K562 (cell line): Measurements from ENCODE around the gene RIC3. TPM values are rescaled to one million over a fixed set of nuclear protein-coding genes. Genes with fewer than 3 reads are reported as not detected.

Experiments
- ATAC-seq: fragments of 200-7000 bp; cut with Tn5 transposase; 3 replicates; pipeline ENCODE4 v1.9.1; 2020; ENCODE audit warnings: moderate library complexity
- BruUV-seq: library from RNA; stranded (reverse); fragments of 400-500 nt; replicated peaks from 2 replicates; lab custom pipeline; 2021; lab: Mats Ljungman, UMichigan
- CTCF ChIA-PET: fragments of 300-600 bp; formaldehyde crosslinking; extraction: SDS; loops from one replicate; lab custom pipeline; 2021; ENCODE audit warnings: low intra/inter-chr PET ratio; lab: Yijun Ruan, JAX
- POLR2A ChIA-PET: fragments of 300-600, 350-650 bp; sonication (Branson Sonifier 250); formaldehyde crosslinking; extraction: SDS; loops from one replicate; lab custom pipeline; 2021; ENCODE audit warnings: antibody characterized with exemption, inconsistent platforms; lab: Yijun Ruan, JAX
- DNase-seq, 4 experiments: peaks; one replicate each; pipeline versions ENCODE4 v3.0.0 to v3.0.0-alpha.2; 2011 to 2018; ENCODE audit warnings: low spot score in 3 of 4, mixed read lengths in 3 of 4; ENCODE audit errors: extremely low read depth in 1 of 4
- FAIRE-seq: peaks from 2 replicates; lab custom pipeline; 2011; peaks lifted over from hg19 to GRCh38; lab: Jason Lieb, UNC
- H2AFZ ChIP-seq: 2 replicates; pipeline ENCODE4 v1.6.0; 2011; ENCODE audit warnings: low read depth, low read length, control low read depth, inconsistent platforms
- H3K27ac ChIP-seq: fragments of 200-600 bp; 3 replicates; pipeline ENCODE4 v1.8.0; 2011; ENCODE audit warnings: low read depth, mild to moderate bottlenecking, control low read depth, inconsistent platforms, low read length, moderate library complexity, mixed read lengths; ENCODE audit errors: extremely low read depth
- H3K27me3 ChIP-seq, 2 experiments: fragments of 300-600 bp in 1 of 2; 2 replicates in 1 of 2; 3 replicates in 1 of 2; pipeline versions ENCODE4 v1.6.0 to v1.8.0; 2011; ENCODE audit warnings: inconsistent platforms in 2 of 2, low read length in 2 of 2, mild to moderate bottlenecking in 1 of 2, mixed read lengths in 1 of 2, moderate library complexity in 1 of 2; ENCODE audit not compliant: control insufficient read depth in 2 of 2, insufficient read depth in 2 of 2
- H3K36me3 ChIP-seq: fragments of 300-600 bp; 3 replicates; pipeline ENCODE4 v1.8.0; 2011; ENCODE audit warnings: mild to moderate bottlenecking, low read length, inconsistent platforms; ENCODE audit not compliant: control insufficient read depth, insufficient read depth
- H3K4me1 ChIP-seq, 2 experiments: fragments of 200-600 bp in 1 of 2; replicated peaks in 1 of 2; 2 replicates in 1 of 2; 3 replicates in 1 of 2; pipeline versions ENCODE4 v1.5.1 to v1.8.0; 2011; ENCODE audit warnings: inconsistent platforms in 2 of 2, low read length in 2 of 2, mild to moderate bottlenecking in 1 of 2, mixed read lengths in 1 of 2, moderate library complexity in 1 of 2; ENCODE audit not compliant: control insufficient read depth in 2 of 2, insufficient read depth in 2 of 2
- H3K4me2 ChIP-seq: 2 replicates; pipeline ENCODE4 v1.6.1; 2011; ENCODE audit warnings: low read length, control low read depth, inconsistent platforms, mixed read lengths; ENCODE audit not compliant: insufficient read depth
- H3K4me3 ChIP-seq: fragments of 200-600 bp; sonication (generic), shearing (Covaris generic); 2 replicates; pipeline ENCODE4 v1.5.1; 2016; ENCODE audit warnings: control low read depth, inconsistent platforms
- H3K79me2 ChIP-seq: fragments of 200-600 bp; 3 replicates; pipeline ENCODE4 v1.8.0; 2011; ENCODE audit warnings: low read length, inconsistent platforms; ENCODE audit not compliant: control insufficient read depth, insufficient read depth
- H3K9ac ChIP-seq, 2 experiments: 2 replicates each; pipeline versions ENCODE4 v1.6.0 to v1.6.1; 2011; ENCODE audit warnings: low read depth in 2 of 2, low read length in 2 of 2, control low read depth in 1 of 2, inconsistent platforms in 1 of 2, mild to moderate bottlenecking in 1 of 2, mixed read lengths in 1 of 2; ENCODE audit not compliant: insufficient read depth in 1 of 2
- H3K9me1 ChIP-seq: one replicate; pipeline ENCODE4 v1.6.0; 2011; ENCODE audit warnings: inconsistent platforms, mild to moderate bottlenecking, low read length, moderate library complexity; ENCODE audit not compliant: control insufficient read depth, insufficient read depth
- H3K9me3 ChIP-seq: replicated peaks from 2 replicates; pipeline ENCODE4 v1.5.1; 2011; ENCODE audit warnings: low read depth, low read length, inconsistent platforms; ENCODE audit not compliant: control insufficient read depth, insufficient read depth
- H4K20me1 ChIP-seq: replicated peaks from 2 replicates; pipeline ENCODE4 v1.6.1; 2011; ENCODE audit warnings: low read length, inconsistent platforms, mixed read lengths; ENCODE audit not compliant: control insufficient read depth, insufficient read depth
- BRF1 ChIP-seq: IDR thresholded peaks from 3 replicates; pipeline ENCODE4 v1.6.1; 2011; ENCODE audit warnings: borderline replicate concordance, mild to moderate bottlenecking; ENCODE audit not compliant: insufficient read length; ENCODE audit errors: extremely low read depth
- CBX5 ChIP-seq: IDR thresholded peaks from 2 replicates; pipeline ENCODE4 v1.6.1; 2014; ENCODE audit warnings: low read depth, borderline replicate concordance
- FOXK2 ChIP-seq, 2 experiments: fragments of 450-650 bp; IDR thresholded peaks in 1 of 2; conservative IDR thresholded peaks in 1 of 2; 2 replicates each; pipeline ENCODE4 v1.6.1; 2016; ENCODE audit warnings: low read depth in 2 of 2, mild to moderate bottlenecking in 1 of 2
- KDM1A ChIP-seq, 2 experiments: fragments of 450-650 bp; IDR thresholded peaks; 2 replicates each; pipeline ENCODE4 v1.6.1; 2016; ENCODE audit warnings: mild to moderate bottlenecking in 2 of 2
- MAFG ChIP-seq: fragments of 450-650 bp; conservative IDR thresholded peaks from 2 replicates; pipeline ENCODE4 v1.6.1; 2016; ENCODE audit warnings: missing genetic modification characterization, missing compliant biosample characterization
- MYC ChIP-seq, 2 experiments: fragments of 250-450 bp in 1 of 2; sonication (Bioruptor Pico) in 1 of 2; IDR thresholded peaks; 2 replicates each; pipeline versions ENCODE4 v1.5.1 to v1.6.1; 2012 to 2021; ENCODE audit warnings: low read depth in 2 of 2, borderline replicate concordance in 1 of 2, improper control_type of control experiment in 1 of 2, low read length in 1 of 2, mild to moderate bottlenecking in 1 of 2, moderate library complexity in 1 of 2
- POU5F1 ChIP-seq: fragments of 150-350 bp; IDR thresholded peaks from 2 replicates; pipeline ENCODE4 v1.6.1; 2014; ENCODE audit warnings: borderline replicate concordance, low read length, low read depth, mild to moderate bottlenecking; ENCODE audit not compliant: partially characterized antibody
- PRPF4 ChIP-seq: fragments of 200-400 bp; formaldehyde crosslinking; IDR thresholded peaks from one replicate; pipeline ENCODE4 v1.6.1; 2017; ENCODE audit warnings: low read length, low read depth, mild to moderate bottlenecking; ENCODE audit not compliant: insufficient read depth, poor library complexity, severe bottlenecking
- SLC30A9 ChIP-seq: fragments of 250-450 bp; sonication (Bioruptor Pico); IDR thresholded peaks from 2 replicates; pipeline ENCODE4 v1.8.0; 2022; ENCODE audit warnings: mild to moderate bottlenecking, moderate library complexity
- TARDBP ChIP-seq: fragments of 450-650 bp; IDR thresholded peaks from 2 replicates; pipeline ENCODE4 v1.6.1; 2016
- TEAD2 ChIP-seq: fragments of 450-650 bp; IDR thresholded peaks from 2 replicates; pipeline ENCODE4 v1.6.1; 2016; ENCODE audit warnings: missing genetic modification characterization, control low read depth, missing compliant biosample characterization
- THRB ChIP-seq: fragments of 450-650 bp; formaldehyde crosslinking; conservative IDR thresholded peaks from 2 replicates; pipeline ENCODE4 v1.4.0; 2022; ENCODE audit warnings: mild to moderate bottlenecking, missing genetic modification characterization
- ZNF24 ChIP-seq: fragments of 450-650 bp; IDR thresholded peaks from 2 replicates; pipeline ENCODE4 v1.6.1; 2016
- ZNF354B ChIP-seq: fragments of 250-450 bp; sonication (Bioruptor Pico); IDR thresholded peaks from 2 replicates; pipeline ENCODE4 v1.4.0; 2020
- WGBS: fragments of 100-300 bp; shearing (Covaris generic); methylation state at CpG from one replicate; pipeline ENCODE4 v1.1.6; 2016; ENCODE audit warnings: low coverage, mixed read lengths; ENCODE audit not compliant: insufficient coverage; ENCODE audit errors: missing lambda C conversion rate; 5-methylcytosine and 5-hydroxymethylcytosine counted together
- in situ Hi-C: fragments of 300-500 bp; cut with MboI; formaldehyde crosslinking; loops from 4 replicates; pipeline ENCODE4 v1.15.0; 2018; ENCODE audit warnings: inconsistent platforms, mixed read lengths
- intact Hi-C: fragments of 100-400 bp; cut with micrococcal nuclease; formaldehyde crosslinking; loops from 2 replicates; pipeline ENCODE4 v1.14.2; 2022
- polyA plus RNA-seq, 8 experiments: library from polyadenylated mRNA; depleted of rRNA in 4 of 8; stranded (reverse) in 5 of 8; unstranded in 3 of 8; fragments of >200 nt; fragmentation: Nextera tagmentation in 2 of 8; fragmentation: Illumina TruSeq in 1 of 8; extraction: Ambion mirVana in 2 of 8; extraction: Trizol in 1 of 8; gene quantifications; 2 replicates each; pipeline versions ENCODE4 v1.2.1 to v1.2.3, GENCODE V29; 2011 to 2014; ENCODE audit warnings: inconsistent platforms in 1 of 8, missing spikeins in 1 of 8
- total RNA-seq, 7 experiments: library from RNA; depleted of rRNA in 6 of 7; stranded (reverse); fragments of >200 nt in 6 of 7; fragmentation: Illumina TruSeq in 2 of 7; extraction: Trizol in 2 of 7; gene quantifications; 2 replicates each; pipeline versions ENCODE4 v1.2.1 to v1.2.3, GENCODE V29; 2011 to 2021; ENCODE audit warnings: low replicate concordance in 1 of 7
- TF ChIP-seq, protein P1 (sequence below): IDR thresholded peaks from 2 replicates; pipeline ENCODE4 v1.6.1; 2014; ENCODE audit warnings: antibody characterized with exemption
- TF ChIP-seq, protein P2 (sequence below): sonication (generic); formaldehyde crosslinking; IDR thresholded peaks from 2 replicates; pipeline ENCODE4 v1.8.1; 2023; ENCODE audit warnings: mild to moderate bottlenecking, missing genetic modification reagents

The RIC3 gene
- total and polyA plus RNA-seq, 9 of the 15 experiments (the other 6 are each of a cell fraction or from before 2014, with no cell fraction given): 0.03 to 0.16 (median 0.05) TPM; not detected in 4

DNA sequence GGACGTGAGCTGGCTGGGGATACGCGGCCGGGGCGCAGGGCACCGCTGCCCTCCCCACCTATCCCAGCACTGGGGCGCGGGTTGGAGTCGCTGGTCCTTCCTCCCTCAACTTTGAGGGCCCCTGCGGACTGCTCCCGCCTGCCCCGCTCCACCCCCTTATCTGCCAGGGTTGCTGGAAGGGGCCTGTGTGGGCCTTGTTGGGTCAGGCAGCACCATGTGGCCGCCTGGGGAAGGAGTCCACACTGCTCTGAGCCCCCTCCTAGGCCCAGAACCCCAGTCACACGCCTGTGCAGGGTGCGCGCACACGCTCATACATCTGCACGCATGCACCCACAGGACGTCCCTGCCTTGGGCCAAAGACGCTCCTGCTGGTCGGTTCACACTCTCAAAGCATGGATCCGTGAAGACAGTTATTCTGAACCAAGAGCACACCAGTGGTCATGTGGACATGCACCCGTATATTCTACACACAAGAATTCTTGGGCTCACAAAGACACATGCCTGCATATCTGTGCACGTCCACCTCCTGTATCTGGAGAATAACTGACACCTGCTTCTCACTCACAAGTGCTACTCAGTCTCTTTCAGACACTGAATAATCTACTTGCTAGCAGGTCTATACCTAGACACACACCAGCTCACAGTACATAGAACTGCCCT lies 87.1 kb downstream of the RIC3 start:
- Histone ChIP-seq H3K9ac (no peak overlapping the region), H3K79me2 (no peaks in the 10 kb centered on the region), H4K20me1 (no peaks in the 10 kb centered on the region), H3K4me2 (no peak overlapping the region), H3K9me1 (no peaks in the 10 kb centered on the region), H3K36me3 (no peaks in the 10 kb centered on the region), H3K27ac (no peak overlapping the region), H2AFZ (no peak overlapping the region), H3K4me3 (no peak overlapping the region), H3K9me3 (no peaks in the 10 kb centered on the region), H3K4me1 (no peaks in the 10 kb centered on the region), H3K27me3 (peaks cover 0 to 49% of the 10 kb centered on the region in 2 experiments; a peak in 3 of 5 replicates)
- in situ Hi-C loops (no loop called here), intact Hi-C loops (no loop called here)
- TF ChIP-seq KDM1A (IDR thresholded peaks at IDR 0.05): no peak
- no peak for TF ChIP-seq SLC30A9
- TF ChIP-seq THRB: no peak
- TF ChIP-seq, protein P1, sequence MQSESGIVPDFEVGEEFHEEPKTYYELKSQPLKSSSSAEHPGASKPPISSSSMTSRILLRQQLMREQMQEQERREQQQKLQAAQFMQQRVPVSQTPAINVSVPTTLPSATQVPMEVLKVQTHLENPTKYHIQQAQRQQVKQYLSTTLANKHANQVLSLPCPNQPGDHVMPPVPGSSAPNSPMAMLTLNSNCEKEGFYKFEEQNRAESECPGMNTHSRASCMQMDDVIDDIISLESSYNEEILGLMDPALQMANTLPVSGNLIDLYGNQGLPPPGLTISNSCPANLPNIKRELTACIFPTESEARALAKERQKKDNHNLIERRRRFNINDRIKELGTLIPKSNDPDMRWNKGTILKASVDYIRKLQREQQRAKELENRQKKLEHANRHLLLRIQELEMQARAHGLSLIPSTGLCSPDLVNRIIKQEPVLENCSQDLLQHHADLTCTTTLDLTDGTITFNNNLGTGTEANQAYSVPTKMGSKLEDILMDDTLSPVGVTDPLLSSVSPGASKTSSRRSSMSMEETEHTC: no peak
- no peak for TF ChIP-seq ZNF24
- no peak for TF ChIP-seq PRPF4
- no peak for TF ChIP-seq POU5F1
- no peak for TF ChIP-seq ZNF354B
- no peak for TF ChIP-seq TEAD2 (tag)
- TF ChIP-seq FOXK2 (conservative IDR thresholded peaks at IDR 0.05 in 1 of 2, IDR thresholded peaks at IDR 0.05 in 1 of 2; ENCODE audit: low read depth in 2 of 2): no peak
- no peak for TF ChIP-seq CBX5
- no peak for TF ChIP-seq TARDBP
- TF ChIP-seq, protein P2, sequence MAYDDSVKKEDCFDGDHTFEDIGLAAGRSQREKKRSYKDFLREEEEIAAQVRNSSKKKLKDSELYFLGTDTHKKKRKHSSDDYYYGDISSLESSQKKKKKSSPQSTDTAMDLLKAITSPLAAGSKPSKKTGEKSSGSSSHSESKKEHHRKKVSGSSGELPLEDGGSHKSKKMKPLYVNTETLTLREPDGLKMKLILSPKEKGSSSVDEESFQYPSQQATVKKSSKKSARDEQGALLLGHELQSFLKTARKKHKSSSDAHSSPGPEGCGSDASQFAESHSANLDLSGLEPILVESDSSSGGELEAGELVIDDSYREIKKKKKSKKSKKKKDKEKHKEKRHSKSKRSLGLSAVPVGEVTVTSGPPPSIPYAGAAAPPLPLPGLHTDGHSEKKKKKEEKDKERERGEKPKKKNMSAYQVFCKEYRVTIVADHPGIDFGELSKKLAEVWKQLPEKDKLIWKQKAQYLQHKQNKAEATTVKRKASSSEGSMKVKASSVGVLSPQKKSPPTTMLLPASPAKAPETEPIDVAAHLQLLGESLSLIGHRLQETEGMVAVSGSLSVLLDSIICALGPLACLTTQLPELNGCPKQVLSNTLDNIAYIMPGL (CRISPR knock-in tag): no peak
- TF ChIP-seq MYC (IDR thresholded peaks at IDR 0.05; ENCODE audit: low read depth, low read length): no peak
- TF ChIP-seq MYC (CRISPR knock-in tag; IDR thresholded peaks at IDR 0.05; ENCODE audit: borderline replicate concordance, low read depth): no peak
- no peak for TF ChIP-seq BRF1
- TF ChIP-seq MAFG: no peak
- CTCF ChIA-PET: no interaction called here
- no TSS peak for BruUV-seq
- POLR2A ChIA-PET: interaction anchor here (0.5 to 0.6 kb wide), 2 partner anchors 46 to 223 kb away, joined by 3 to 4 read pairs; no protein-coding TSS in a partner anchor
- WGBS: 8% methylated on average over 8 of the region's 24 CpGs
- FAIRE-seq (no peak), DNase-seq (no peak), ATAC-seq (no peak)
